Calu3 (cell line): ENCODE data around the gene KBTBD6. TPM values are rescaled to one million over a fixed set of nuclear protein-coding genes. Genes with fewer than 3 reads are reported as not detected.

Experiments used
- BruUV-seq: library from RNA; stranded (reverse); fragments of 400-500 nt; replicated peaks from 2 replicates; lab custom pipeline; 2021; lab: Mats Ljungman, UMichigan
- CTCF ChIA-PET: fragments of 300-600 bp; sonication (Branson Sonifier 250); formaldehyde crosslinking; loops from one replicate; lab custom pipeline; 2022; ENCODE audit warnings: antibody characterized with exemption; lab: Charles Lee
- DNase-seq: peaks from one replicate; pipeline ENCODE4 v3.0.0; 2022
- H3K27ac Mint-ChIP-seq: one replicate; pipeline ENCODE4 v1.8.0; 2022; ENCODE audit warnings: mixed read lengths; ENCODE audit not compliant: unreplicated experiment
- H3K27me3 Mint-ChIP-seq: one replicate; pipeline ENCODE4 v1.8.0; 2022; ENCODE audit warnings: mixed read lengths; ENCODE audit not compliant: unreplicated experiment
- H3K36me3 Mint-ChIP-seq: one replicate; pipeline ENCODE4 v1.8.0; 2022; ENCODE audit warnings: mild to moderate bottlenecking, moderate library complexity, mixed read lengths; ENCODE audit not compliant: insufficient read depth, unreplicated experiment
- H3K4me1 Mint-ChIP-seq: one replicate; pipeline ENCODE4 v1.8.0; 2022; ENCODE audit warnings: mild to moderate bottlenecking, low read depth, mixed read lengths; ENCODE audit not compliant: unreplicated experiment
- H3K4me3 Mint-ChIP-seq: one replicate; pipeline ENCODE4 v1.8.0; 2022; ENCODE audit warnings: mild to moderate bottlenecking, low read depth, moderate library complexity, mixed read lengths; ENCODE audit not compliant: unreplicated experiment
- H3K9me3 Mint-ChIP-seq: one replicate; pipeline ENCODE4 v1.8.0; 2022; ENCODE audit warnings: low read depth, mixed read lengths; ENCODE audit not compliant: unreplicated experiment
- intact Hi-C: fragments of 100-400 bp; cut with micrococcal nuclease; formaldehyde crosslinking; loops from one replicate; pipeline ENCODE4 v1.10.0; 2022; ENCODE audit not compliant: unreplicated experiment
- total RNA-seq: library from RNA; stranded (reverse); gene quantifications from 2 replicates; pipeline ENCODE4 v1.2.3, GENCODE V29; 2022
- TF ChIP-seq, protein P1 (sequence below): fragments of 200-600 bp; IDR thresholded peaks from one replicate; pipeline ENCODE4 v1.8.0; 2022; ENCODE audit warnings: antibody characterized with exemption; ENCODE audit not compliant: unreplicated experiment

The KBTBD6 gene
- total RNA-seq, 1 experiment from 2014 or later, result 6.9 TPM

GRCh38 chr13:41157048-41157717, 24.6 kb upstream of the KBTBD6 start:
- Mint-ChIP-seq H3K4me3 (no peak overlapping the region), H3K4me1 (no peaks in the 10 kb centered on the region), H3K9me3 (peaks cover 3% of the 10 kb centered on the region), H3K27me3 (no peaks in the 10 kb centered on the region), H3K27ac (no peak overlapping the region), H3K36me3 (no peaks in the 10 kb centered on the region)
- intact Hi-C loops, result no loop called here
- TF ChIP-seq, protein P1, sequence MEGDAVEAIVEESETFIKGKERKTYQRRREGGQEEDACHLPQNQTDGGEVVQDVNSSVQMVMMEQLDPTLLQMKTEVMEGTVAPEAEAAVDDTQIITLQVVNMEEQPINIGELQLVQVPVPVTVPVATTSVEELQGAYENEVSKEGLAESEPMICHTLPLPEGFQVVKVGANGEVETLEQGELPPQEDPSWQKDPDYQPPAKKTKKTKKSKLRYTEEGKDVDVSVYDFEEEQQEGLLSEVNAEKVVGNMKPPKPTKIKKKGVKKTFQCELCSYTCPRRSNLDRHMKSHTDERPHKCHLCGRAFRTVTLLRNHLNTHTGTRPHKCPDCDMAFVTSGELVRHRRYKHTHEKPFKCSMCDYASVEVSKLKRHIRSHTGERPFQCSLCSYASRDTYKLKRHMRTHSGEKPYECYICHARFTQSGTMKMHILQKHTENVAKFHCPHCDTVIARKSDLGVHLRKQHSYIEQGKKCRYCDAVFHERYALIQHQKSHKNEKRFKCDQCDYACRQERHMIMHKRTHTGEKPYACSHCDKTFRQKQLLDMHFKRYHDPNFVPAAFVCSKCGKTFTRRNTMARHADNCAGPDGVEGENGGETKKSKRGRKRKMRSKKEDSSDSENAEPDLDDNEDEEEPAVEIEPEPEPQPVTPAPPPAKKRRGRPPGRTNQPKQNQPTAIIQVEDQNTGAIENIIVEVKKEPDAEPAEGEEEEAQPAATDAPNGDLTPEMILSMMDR, result no peak
- CTCF ChIA-PET, result no interaction called here
- BruUV-seq, result no TSS peak
- no peak for DNase-seq

GRCh38 chr13:41156620-41157019, 24.0 kb upstream of the KBTBD6 start:
- no peak overlapping the region for H3K27ac Mint-ChIP-seq
- H3K27me3 Mint-ChIP-seq, result no peaks in the 10 kb centered on the region
- intact Hi-C loops, result no loop called here
- no TSS peak for BruUV-seq
- TF ChIP-seq, protein P1, result no peak
- no peak for DNase-seq
- H3K4me1 Mint-ChIP-seq, result no peaks in the 10 kb centered on the region
- CTCF ChIA-PET, result no interaction called here
- H3K36me3 Mint-ChIP-seq, result no peaks in the 10 kb centered on the region
- no peak overlapping the region for H3K4me3 Mint-ChIP-seq
- H3K9me3 Mint-ChIP-seq, result peaks cover 7% of the 10 kb centered on the region

GRCh38 chr13:41154042-41154441, 21.4 kb upstream of the KBTBD6 start:
- H3K27me3 Mint-ChIP-seq, result no peaks in the 10 kb centered on the region
- BruUV-seq, result no TSS peak

GRCh38 chr13:41152005-41152404, 19.4 kb upstream of the KBTBD6 start:
- no TSS peak for BruUV-seq
- Mint-ChIP-seq H3K4me1 (no peaks in the 10 kb centered on the region), H3K4me3 (no peak overlapping the region), H3K9me3 (peaks cover 20% of the 10 kb centered on the region), H3K27ac (no peak overlapping the region), H3K36me3 (no peaks in the 10 kb centered on the region), H3K27me3 (no peaks in the 10 kb centered on the region)
- intact Hi-C loops, result no loop called here
- DNase-seq, result no peak
- CTCF ChIA-PET, result no interaction called here
- TF ChIP-seq, protein P1, result no peak

More at GRCh38 chr13:41154042-41154441, 21.4 kb upstream of the KBTBD6 start:
- TF ChIP-seq, protein P1, result no peak
- intact Hi-C loops, result no loop called here
- H3K4me1 Mint-ChIP-seq, result no peaks in the 10 kb centered on the region
- CTCF ChIA-PET, result interaction anchor here (0.7 kb wide), 1 partner anchor 1190 kb away, joined by 8 read pairs; no protein-coding TSS in a partner anchor
- peaks cover 16% of the 10 kb centered on the region for H3K9me3 Mint-ChIP-seq
- DNase-seq, result no peak
- no peaks in the 10 kb centered on the region for H3K36me3 Mint-ChIP-seq
- no peak overlapping the region for H3K4me3 Mint-ChIP-seq
- no peak overlapping the region for H3K27ac Mint-ChIP-seq
